Kidney epithelial cell (primary cell): ENCODE data around the gene TBC1D25. TPM values are rescaled to one million over a fixed set of nuclear protein-coding genes. Genes with fewer than 3 reads are reported as not detected.
"Not testable (repeated sequence)": the region's sequence is repeated elsewhere in the genome, so short reads cannot be mapped to it uniquely, and the experiment has no call there.

Experiments used
- DNase-seq: peaks from one replicate; pipeline ENCODE4 v3.0.0-alpha.2; 2010; ENCODE audit warnings: low read depth
- H3K27me3 ChIP-seq: 2 replicates; pipeline ENCODE4 v1.6.0; 2011; ENCODE audit warnings: low read length; ENCODE audit not compliant: control insufficient read depth, insufficient read depth
- H3K36me3 ChIP-seq: 2 replicates; pipeline ENCODE4 v1.5.1; 2011; ENCODE audit warnings: low read length; ENCODE audit not compliant: control insufficient read depth, insufficient read depth
- H3K4me3 ChIP-seq: 2 replicates; pipeline ENCODE4 v1.5.1; 2011; ENCODE audit warnings: low read depth, mild to moderate bottlenecking, control low read depth, low read length
- total RNA-seq: library from RNA; depleted of rRNA; stranded (reverse); fragments of >200 nt; gene quantifications from 2 replicates; pipeline ENCODE4 v1.2.3, GENCODE V29; 2015
- TF ChIP-seq, protein P1 (sequence below): IDR thresholded peaks from 2 replicates; pipeline ENCODE4 v1.5.1; 2011; ENCODE audit warnings: mild to moderate bottlenecking, moderate library complexity, low read length, control low read depth, inconsistent platforms; ENCODE audit not compliant: insufficient read depth, poor library complexity, severe bottlenecking

The TBC1D25 gene
- total RNA-seq, 1 donor from 2014 or later: 6.6 TPM

DNA sequence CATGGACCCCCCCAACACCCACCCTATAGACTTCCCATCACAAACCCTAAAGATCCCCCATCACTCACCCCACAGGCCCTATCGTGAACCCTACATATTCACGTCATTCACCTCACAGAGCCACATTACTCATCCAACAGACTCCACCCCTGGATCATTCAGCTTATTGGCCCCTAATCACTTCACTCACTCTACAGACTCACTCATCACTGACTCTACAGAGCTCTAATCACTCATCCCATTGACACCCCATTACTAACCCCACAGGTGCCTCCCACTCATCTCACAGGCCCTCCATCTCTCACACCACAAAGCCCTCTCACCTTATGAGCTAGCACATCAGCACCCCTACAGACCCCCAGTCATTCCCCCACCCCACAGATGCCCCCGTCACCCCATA, 6.3 kb upstream of the TBC1D25 start:
- no peak for DNase-seq
- Histone ChIP-seq H3K36me3 (no peaks in the 10 kb centered on the region), H3K4me3 (no peak overlapping the region), H3K27me3 (no peaks in the 10 kb centered on the region)
- TF ChIP-seq, protein P1, sequence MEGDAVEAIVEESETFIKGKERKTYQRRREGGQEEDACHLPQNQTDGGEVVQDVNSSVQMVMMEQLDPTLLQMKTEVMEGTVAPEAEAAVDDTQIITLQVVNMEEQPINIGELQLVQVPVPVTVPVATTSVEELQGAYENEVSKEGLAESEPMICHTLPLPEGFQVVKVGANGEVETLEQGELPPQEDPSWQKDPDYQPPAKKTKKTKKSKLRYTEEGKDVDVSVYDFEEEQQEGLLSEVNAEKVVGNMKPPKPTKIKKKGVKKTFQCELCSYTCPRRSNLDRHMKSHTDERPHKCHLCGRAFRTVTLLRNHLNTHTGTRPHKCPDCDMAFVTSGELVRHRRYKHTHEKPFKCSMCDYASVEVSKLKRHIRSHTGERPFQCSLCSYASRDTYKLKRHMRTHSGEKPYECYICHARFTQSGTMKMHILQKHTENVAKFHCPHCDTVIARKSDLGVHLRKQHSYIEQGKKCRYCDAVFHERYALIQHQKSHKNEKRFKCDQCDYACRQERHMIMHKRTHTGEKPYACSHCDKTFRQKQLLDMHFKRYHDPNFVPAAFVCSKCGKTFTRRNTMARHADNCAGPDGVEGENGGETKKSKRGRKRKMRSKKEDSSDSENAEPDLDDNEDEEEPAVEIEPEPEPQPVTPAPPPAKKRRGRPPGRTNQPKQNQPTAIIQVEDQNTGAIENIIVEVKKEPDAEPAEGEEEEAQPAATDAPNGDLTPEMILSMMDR: no peak

DNA sequence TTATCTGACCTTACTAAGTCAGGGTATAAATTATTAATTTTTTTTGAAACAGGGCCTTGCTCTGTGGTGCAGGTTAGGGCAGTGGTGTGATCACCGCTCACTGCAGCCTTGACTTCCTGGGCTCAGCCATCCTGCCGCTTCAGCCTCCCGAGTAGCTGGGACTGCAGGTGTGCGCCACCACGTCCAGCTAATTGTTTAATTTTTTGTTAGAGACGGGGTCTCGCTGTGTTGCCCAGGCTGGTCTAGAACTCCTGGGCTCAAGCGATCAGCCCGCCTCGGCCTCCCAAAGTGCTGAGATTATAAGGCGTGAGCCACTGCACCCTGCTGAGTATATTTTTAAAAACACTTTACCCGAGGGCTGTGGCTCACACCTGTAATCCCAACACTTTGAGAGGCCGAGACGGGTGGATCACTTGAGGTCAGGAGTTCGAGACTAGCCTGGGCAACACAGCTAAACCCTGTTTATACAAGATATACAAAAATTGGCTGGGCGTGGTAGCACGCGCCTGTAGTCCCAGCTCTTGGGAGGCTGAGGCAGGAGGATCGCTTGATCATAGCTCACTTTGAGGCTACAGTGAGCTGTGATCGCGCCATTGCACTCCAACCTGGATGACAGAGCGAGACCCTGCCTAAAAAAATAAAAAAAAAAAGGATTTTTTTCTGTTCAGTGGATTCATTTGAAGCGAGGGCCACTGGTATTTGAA, 721 bp upstream of the TBC1D25 start:
- DNase-seq: no peak
- TF ChIP-seq, protein P1: no peak
- Histone ChIP-seq H3K4me3 (peak overlapping the region; percentile 22), H3K36me3 (no peaks in the 10 kb centered on the region), H3K27me3 (no peaks in the 10 kb centered on the region)

DNA sequence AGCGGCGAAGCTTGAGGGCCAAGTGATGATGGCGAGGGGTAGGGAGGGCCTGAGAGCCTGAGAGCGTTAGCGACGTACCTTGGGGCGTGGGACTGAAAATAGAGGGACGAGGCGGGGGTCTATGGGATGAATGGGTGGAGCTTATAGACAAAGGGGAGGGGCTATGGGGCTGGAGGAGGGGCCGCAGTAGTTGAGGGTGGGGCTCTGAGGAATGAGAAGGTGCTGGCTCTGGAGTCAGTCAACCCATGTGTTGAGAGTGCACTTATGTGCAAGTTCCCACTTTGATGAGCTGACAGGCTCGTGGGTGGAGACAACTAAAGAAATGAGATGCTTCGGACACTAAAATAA, 488 bp downstream of the TBC1D25 start:
- H3K4me3 ChIP-seq: peak overlapping the region; percentile 69
- TF ChIP-seq, protein P1: no peak

GRCh38 chrX:48540480-48540879, 966 bp downstream of the TBC1D25 start:
- no peak for DNase-seq
- Histone ChIP-seq H3K27me3 (no peaks in the 10 kb centered on the region), H3K36me3 (no peaks in the 10 kb centered on the region), H3K4me3 (peak overlapping the region; percentile 69)
- TF ChIP-seq, protein P1: no peak

More for the DNA sequence above, 488 bp downstream of the TBC1D25 start:
- Histone ChIP-seq H3K36me3 (no peaks in the 10 kb centered on the region), H3K27me3 (no peaks in the 10 kb centered on the region)
- no peak for DNase-seq

DNA sequence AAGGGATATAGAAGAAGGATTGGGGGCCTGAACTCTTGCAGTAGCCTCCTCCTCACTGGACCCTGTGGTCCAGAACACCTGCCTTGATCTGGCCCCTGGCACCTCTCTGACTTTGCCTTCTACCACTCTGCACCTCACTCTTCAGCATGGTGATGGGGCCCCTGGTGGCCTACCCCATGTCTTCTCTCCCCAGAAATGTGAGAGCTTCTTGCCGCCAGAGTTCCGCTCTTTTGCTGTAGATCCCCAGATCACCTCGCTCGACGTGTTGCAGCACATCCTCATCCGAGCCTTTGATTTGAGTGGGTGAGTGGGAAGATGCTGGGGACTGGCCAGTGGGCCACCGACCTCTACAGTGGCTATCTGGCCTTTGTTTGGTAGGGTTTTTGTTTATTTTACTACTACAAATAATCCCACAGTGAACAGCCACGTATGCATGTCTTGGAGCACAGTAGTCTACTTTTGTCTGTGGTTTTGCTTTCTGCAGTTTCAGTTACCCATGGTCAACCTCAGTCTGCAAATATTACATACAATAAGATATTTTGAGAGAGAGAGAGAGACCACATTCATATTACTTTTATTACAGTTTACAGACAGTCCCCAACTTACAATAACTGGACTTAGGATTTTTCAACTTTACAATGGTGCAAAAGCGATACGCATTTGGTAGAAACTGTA, 1.8 kb downstream of the TBC1D25 start:
- no peak for DNase-seq
- no peak overlapping the region for H3K4me3 ChIP-seq
- no peaks in the 10 kb centered on the region for H3K27me3 ChIP-seq
- TF ChIP-seq, protein P1: no peak
- H3K36me3 ChIP-seq: no peaks in the 10 kb centered on the region

GRCh38 chrX:48548871-48549270, 9.4 kb downstream of the TBC1D25 start:
- Histone ChIP-seq H3K36me3 (no peaks in the 10 kb centered on the region), H3K27me3 (no peaks in the 10 kb centered on the region), H3K4me3 (no peak overlapping the region)
- TF ChIP-seq, protein P1: no peak
- no peak for DNase-seq

DNA sequence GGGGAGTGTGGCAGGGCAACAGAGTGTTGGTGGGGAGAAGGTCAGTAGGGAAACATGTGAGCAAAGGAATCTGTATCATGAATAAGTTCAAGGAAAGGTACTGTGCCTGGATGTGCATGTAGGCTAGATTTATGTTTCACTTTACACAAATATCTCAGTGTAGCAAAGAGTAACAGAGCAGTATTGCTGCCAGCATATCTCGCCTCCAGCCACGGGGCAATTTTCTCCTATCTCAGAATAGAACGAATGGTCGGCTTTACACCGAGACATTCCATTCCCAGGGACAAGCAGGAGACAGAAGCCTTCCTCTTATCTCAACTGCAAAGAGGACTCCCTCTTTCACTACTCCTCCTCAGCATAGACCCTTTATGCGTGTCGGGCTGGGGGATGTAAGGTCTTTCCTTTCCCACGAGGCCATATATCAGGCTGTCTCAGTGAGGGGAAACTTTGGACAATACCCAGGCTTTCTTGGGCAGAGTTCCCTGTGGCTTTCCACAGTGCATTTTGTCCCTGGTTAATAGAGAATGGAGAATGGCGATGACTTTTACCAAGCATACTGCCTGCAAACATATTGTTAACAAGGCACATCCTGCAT, 16.3 kb downstream of the TBC1D25 start:
- H3K4me3 ChIP-seq, H3K27me3 ChIP-seq, DNase-seq, H3K36me3 ChIP-seq: not testable (repeated sequence)
